GM19468 (cell line): ENCODE data around the gene TMPRSS5.
"Not testable (repeated sequence)": the region's sequence is repeated elsewhere in the genome, so short reads cannot be mapped to it uniquely, and the experiment has no call there.

Experiments
- ATAC-seq: cut with Tn5 transposase; IDR thresholded peaks from one replicate; pipeline ENCODE4 v1.9.1; 2021; ENCODE audit warnings: mild to moderate bottlenecking, moderate library complexity, moderate number of reproducible peaks; ENCODE audit not compliant: unreplicated experiment; ENCODE audit errors: extremely low read depth

Gene TMPRSS5

GRCh38 chr11:113705871-113706655, at the start of gene TMPRSS5:
Gene TMPRSS5, minus strand, starts transcription at chr11:113706308. Its CDS starts 84 bp downstream, at chr11:113706224.
- ATAC-seq = no peak

- no peak for ATAC-seq
Observed at GRCh38 chr11:113752932-113753331, 46.8 kb upstream of the TMPRSS5 start.

DNA sequence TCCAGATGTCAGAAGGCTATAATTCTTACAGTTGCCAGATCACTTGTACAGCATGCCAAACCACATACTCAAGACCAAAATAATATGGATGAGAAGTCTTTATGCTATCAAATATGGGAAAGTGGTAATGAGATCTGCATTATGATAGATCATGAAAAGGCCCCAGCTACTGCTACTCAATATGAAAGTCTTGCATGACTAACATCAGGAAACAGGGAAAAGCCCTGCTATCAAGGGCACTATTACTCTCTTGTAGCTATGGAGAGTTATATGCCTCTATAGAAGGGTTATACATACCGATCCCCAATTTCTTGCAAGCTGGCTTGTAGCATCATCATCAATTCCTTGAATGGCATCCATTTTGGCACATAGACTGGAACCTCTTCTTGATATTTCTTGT, 30.2 kb upstream of the TMPRSS5 start:
- no peak for ATAC-seq

GRCh38 chr11:113732092-113732491, 26.0 kb upstream of the TMPRSS5 start:
- ATAC-seq = no peak

GRCh38 chr11:113730887-113731726, 25.0 kb upstream of the TMPRSS5 start:
- ATAC-seq = no peak

- no peak for ATAC-seq
Observed at GRCh38 chr11:113729456-113729855, 23.3 kb upstream of the TMPRSS5 start.

GRCh38 chr11:113728814-113729213, 22.7 kb upstream of the TMPRSS5 start:
- ATAC-seq = no peak

DNA sequence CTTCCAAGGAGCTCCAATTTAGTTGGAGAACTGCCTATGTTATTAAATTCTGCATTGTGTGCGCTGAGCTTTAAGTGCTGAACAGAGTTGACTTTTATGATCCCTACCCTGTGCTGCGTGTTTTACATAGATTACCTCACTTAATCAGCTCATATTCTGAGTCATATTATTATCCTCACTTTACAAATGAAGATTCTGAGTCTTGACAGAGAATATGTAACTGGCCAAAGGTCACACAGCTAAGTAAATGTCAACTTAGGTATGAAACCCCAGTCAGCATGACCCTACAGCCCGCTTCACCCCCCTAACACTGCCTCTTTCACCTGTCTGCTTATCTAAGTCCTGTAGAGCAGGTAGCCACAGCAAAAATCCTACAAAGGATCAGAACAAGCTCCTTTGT, 19.8 kb upstream of the TMPRSS5 start:
- no peak for ATAC-seq

GRCh38 chr11:113725407-113725806, 19.3 kb upstream of the TMPRSS5 start:
- no peak for ATAC-seq

DNA sequence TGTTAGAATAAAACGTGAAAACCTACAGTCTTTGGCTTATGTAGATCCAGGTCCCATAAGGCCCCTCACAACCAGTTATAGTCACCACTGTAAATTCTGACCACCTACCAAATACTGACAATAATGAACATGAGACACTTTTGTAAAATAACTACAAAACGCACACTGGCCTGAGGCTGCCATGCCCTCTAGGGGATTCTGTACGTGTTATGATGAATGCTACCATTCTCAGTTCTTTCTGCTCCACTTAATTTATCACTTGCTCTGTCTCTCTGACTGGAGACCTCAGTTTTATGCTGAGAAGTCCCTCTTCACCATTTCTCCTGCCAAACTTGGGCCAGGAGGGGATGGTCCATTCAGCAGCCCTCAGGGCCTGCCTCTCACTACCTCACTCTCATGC, 18.7 kb upstream of the TMPRSS5 start:
- ATAC-seq = no peak

DNA sequence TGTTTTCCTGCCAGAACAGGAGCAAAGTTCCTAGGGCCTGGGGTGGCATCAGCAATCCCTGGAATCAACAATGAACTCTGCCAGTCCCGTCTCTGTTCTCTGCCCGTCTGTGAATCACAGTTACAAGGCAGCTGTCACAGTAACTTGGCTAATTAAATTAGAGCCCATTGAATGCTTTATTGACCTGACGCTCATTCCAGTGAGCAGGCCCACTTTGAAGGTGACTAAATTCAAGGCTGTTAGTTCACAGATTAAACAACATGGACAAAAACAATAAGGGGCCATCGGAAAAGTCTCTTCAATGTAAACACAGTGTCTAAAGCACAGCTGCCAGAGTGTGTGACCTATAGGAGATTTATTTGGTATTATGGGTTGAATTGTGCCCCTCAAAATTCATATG, 17.7 kb upstream of the TMPRSS5 start:
- ATAC-seq = no peak

- no peak for ATAC-seq
Observed at GRCh38 chr11:113722934-113723333, 16.8 kb upstream of the TMPRSS5 start.

DNA sequence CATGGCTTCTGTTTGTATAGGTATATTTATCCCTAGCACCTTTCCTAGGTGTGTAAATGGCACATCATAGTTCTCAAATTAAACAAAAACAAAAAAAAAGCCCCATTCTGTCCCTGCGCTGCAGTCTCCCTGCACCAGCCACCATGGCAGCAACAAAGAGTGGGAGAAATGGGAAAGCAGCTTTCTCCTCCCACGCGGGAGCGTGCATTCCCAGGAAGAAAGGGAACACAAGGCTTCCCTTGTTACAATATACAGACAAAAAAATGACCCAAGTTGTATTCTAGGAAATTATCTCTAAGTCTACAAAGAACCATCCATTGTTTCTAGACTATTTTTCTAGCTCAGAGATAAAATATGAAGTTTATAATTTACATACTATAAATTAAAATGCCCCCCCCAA, 16.1 kb upstream of the TMPRSS5 start:
- no peak for ATAC-seq

DNA sequence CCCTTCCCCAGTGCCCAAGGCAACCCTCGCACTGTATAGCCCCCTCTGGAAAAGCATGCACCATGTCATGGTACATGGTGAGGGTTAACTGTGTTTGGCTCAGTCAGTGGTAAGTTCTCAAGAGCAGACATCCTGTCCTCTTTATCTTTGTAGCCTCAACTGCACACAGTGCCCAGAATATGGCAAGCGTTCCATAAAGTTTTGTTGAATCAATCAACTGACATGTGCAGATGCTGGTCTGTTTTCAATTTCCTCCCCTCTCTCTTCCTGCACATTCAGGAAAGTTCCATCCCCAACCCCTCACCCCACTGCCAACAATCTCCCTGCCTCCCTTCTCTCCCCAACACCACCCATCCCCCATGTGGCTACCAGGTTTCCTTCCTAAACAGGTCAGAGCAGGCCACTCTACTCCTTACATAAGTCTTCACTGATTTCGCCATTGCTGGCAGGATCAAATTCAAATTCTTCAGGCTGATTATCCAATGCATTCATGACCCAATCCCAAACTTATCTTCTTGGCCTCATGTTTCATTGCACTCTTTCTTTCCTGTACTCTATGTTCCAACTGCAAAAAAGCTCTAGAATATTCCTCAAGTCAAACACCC, 15.5 kb upstream of the TMPRSS5 start:
- ATAC-seq = no peak

DNA sequence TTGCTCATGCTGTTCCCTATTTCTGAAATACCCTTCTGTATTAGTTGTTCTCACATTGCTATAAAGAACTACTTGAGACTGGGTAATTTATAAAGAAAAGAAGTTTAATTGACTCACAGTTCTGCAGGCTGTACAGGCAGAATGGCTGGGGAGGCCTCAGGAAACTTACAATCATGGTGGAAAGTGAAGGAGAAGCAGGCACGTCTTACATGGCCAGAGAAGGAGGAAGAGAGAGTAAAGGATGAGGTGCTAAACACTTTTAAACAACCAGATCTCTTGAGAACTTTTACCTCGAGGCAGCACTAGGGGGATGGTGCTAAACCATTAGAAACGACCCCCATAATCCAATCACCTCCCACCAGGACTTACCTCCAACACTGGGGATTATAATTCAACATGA, 14.4 kb upstream of the TMPRSS5 start:
- ATAC-seq = not testable (repeated sequence)

GRCh38 chr11:113715882-113716625, 9.9 kb upstream of the TMPRSS5 start:
- ATAC-seq = no peak

GRCh38 chr11:113715273-113715672, 9.2 kb upstream of the TMPRSS5 start:
- ATAC-seq = no peak

GRCh38 chr11:113710989-113711388, 4.9 kb upstream of the TMPRSS5 start:
- no peak for ATAC-seq

DNA sequence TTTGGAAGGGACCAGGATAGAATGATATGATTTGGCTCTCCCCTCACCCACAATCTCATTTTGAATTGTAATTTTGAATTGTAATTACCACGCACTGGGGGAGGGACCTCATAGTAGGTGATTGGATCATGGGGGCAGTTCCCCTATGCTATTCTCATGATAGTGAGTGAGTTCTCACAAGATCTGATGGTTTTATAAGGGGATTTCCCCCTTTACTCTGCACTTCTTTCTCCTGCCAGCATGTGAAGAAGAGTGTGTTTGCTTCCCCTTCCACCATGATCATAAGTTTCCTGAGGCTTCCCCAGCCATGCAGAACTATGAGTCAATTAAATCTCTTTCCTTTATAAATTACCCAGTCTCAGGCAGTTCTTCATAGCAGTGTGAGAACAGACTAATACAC, 2.6 kb downstream of the TMPRSS5 start:
- ATAC-seq = not testable (repeated sequence)

GRCh38 chr11:113701491-113701890, 4.6 kb downstream of the TMPRSS5 start:
- ATAC-seq = no peak
